ENCODE measurements around the gene PANK4.

- TF ChIP-seq POLR2A (IDR thresholded peaks at IDR 0.05): no peak
- no peak for TF ChIP-seq CTCF (IDR thresholded peaks at IDR 0.05)
Observed at GRCh38 chr1:2479618-2480017, 46.8 kb downstream of the PANK4 start.
